Stimulated activated CD4-positive, alpha-beta T cell treated with anti-CD3 and anti-CD28 coated beads, Interleukin-12 subunit alpha, Interleukin-12 subunit beta, amount 100 ng/mL, for 4 hours (primary cell): ENCODE results near the gene EFNA3.
A peak's percentile ranks its signal among the peaks of the same experiment; 100 is the strongest.

Experiments used
- DNase-seq: peaks from one replicate; pipeline ENCODE4 v3.0.0-alpha.2; 2020

EFNA3 gene, protein sequence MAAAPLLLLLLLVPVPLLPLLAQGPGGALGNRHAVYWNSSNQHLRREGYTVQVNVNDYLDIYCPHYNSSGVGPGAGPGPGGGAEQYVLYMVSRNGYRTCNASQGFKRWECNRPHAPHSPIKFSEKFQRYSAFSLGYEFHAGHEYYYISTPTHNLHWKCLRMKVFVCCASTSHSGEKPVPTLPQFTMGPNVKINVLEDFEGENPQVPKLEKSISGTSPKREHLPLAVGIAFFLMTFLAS

DNA sequence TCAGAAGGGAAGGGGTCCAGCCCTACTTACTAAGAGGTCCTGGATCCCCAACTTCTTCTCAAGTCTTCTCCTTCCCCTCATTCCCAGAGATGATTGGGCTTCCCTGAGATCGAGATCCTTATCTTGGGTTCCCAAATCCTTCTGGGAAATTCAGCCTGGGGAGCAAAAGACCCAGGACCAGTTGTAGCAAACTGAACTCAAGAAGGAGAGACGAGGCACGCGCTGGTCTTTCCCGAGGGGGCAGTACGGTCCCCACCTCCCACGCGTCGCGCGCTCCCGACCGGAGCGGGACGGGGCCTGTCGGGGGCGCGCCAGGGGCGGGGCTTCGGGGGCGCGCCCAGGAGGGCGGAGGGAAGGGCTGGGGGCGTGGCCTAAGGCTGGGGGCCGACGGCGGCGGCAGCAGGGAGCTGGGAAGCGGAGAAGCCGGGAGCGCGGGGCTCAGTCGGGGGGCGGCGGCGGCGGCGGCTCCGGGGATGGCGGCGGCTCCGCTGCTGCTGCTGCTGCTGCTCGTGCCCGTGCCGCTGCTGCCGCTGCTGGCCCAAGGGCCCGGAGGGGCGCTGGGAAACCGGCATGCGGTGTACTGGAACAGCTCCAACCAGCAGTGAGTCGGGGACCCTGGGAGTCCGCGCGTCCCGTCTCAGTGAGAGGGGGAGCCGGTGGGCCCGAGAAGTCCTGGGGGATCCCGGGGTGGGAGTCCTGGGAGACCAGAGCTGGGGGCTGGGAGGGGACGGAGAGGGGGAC, at the start of gene EFNA3:
EFNA3 (plus strand) TSS at position 369 of the 741 bp plus-strand sequence; CDS start at position 474, 105 bp downstream.
- peak; percentile 68 for DNase-seq

DNA sequence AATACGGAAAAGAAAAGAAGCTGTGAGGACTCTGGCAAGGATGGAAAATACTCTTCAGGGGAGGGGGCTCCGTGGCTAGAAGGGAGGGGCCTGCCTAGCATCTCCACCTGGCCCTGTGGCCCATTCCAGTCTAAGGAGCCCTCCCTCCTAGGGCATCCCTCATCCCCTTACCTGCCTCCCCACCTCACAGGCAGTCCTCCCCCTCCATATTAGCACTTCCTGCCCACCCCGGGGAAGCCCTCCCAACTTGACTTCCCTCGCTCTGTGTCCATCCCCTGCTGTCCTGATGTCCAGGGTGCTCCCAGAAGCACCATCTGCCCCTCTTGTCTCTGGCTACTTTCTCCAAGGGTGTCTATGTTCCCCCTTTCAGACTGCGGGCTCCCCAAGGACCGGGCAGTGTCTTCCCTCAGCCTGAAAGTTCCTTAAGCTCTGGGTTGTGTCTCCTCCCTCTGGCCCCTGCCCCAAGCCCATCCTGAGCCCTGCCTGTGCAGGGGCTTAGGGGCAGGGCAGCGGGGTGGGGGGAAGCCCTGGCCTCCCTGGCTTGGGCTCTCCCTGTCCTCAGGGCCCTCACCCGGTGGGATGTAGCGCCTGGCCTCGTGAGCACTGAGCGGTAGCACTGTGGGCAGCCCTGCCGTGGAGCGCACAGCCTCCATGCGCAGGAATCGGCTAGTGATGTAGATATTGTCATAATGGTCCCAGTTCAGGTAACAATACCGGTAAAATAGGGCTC, 49.0 kb upstream of the EFNA3 start:
- DNase-seq, result no peak

DNA sequence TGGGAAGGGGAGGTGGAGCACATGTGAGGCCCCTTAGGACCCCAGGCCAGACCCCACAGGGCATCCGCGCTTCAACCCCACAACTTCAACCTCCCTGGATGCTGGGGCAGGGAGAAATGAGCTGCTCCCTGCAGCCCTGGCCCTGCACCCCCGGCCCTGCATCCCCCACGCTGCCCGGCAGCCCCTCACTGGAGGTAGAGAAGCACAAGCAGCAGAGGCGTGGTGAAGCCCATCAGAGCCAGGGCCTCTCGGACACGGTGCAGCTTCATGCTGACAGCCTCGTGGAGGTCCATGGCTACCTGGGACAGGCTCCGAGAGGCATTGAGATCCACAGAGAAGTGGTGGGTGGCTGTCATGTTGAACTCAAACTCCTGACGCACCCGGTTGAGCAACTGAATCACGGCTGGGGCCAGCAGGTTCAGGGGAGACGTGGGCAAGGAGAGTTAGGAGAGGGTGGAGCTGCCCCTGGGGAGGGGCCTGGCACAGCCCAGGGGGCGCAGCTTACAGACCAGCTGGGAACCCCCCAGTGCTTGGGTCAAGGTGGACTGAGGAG, 48.3 kb upstream of the EFNA3 start:
- no peak for DNase-seq

GRCh38 chr1:155030899-155031298, 47.7 kb upstream of the EFNA3 start:
- DNase-seq, result no peak

DNA sequence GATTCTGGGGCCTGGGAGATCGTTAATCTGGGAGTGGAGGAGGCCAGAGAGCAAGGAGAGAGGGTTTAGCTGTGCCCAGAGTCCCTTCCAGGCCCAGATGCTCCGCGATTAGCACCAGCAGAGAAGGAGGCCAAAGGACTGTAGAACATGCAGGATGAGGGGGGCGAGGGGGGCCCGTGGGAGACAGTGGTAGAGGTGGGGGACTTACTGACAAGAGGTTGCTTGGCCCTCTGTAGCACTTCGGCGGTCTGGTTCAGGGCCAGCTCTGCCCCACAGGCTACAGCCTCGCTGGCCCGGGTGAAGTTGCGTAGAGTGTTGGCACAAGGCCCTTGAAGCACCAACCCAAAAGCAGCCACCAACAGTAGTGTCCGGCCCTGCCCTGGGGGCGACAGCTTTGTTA, 45.8 kb upstream of the EFNA3 start:
- DNase-seq, result no peak

DNA sequence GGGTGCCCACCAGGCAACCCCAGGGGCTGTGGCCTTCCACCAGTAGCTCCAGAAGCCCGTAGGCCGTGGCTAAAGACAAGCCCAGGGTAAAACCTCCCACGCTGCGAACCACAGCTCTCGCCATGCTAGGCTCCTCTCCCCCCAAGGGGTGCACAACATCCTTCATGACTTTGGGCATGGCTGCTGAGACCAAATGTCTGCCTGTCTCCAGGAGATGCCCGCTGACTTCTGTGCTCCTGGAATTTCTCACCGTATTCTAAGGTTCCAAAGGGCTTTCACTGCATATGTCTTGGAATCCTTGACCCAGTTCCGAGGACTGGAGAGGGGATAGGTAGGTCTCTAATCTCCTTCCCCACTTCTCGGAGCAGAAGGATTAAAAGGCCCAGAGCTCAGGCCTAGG, 45.1 kb upstream of the EFNA3 start, which contains the start of the genes DCST1 and DCST2:
DCST1 (plus strand) TSS at position 301 of the 400 bp plus-strand sequence. CDS start 213 bp downstream, outside the sequence.
DCST2 (minus strand) TSS at position 258 of the 400 bp plus-strand sequence; CDS start at position 178, 80 bp downstream.
- no peak for DNase-seq

- no peak for DNase-seq
Observed at GRCh38 chr1:155034318-155035208, 44.1 kb upstream of the EFNA3 start.

- DNase-seq, result no peak
Observed at GRCh38 chr1:155035936-155036335, 42.7 kb upstream of the EFNA3 start.

DNA sequence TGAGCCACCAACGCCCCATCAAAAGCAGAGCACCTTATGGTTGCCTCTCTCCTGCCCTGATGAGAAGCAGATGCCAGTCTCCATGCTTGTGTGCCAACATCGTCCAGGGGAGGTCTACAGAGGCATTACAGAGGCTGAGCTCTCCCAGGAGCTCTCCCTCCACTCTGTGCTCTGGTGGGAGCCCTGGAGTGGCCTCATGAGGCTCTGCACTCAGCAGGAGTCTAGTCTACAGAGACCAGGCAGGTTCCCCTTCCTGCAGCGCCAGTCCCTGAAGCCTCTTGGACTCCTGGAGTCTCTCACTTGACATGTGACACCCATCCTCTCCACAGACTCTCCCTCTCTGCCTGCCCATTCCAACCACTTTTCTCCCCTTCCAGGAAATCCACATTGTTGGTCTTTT, 41.6 kb upstream of the EFNA3 start:
- no peak for DNase-seq

DNA sequence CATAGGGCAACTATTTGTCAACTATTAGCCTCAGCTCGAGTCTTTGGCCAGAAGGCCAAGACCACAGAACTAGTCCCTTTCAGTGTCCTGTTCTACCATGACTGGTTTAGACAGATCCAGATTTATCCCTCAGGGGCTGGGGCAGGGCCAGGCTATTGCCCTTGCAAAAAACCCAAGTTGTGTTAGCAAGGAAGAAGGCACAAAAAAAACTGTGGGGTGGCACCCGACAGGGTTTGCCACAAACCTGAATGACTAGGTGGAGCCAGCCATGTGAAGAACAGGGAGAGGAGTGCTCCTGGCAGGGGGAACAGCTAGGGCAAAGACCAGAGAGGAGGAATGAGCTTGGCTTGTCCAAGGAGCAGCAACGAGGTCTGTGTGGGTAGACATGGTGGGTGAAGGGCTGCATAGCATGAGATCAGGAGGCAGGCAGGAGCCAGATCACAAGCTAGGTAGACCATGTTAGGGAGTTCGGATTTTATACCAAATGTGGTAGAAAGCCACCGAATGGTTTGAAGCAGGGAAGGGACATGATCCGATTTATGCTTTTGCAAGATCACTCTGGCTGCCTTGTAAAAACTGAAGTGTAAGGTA, 40.7 kb upstream of the EFNA3 start:
- DNase-seq, result no peak

- DNase-seq, result no peak
Observed at GRCh38 chr1:155038602-155039307, 39.9 kb upstream of the EFNA3 start.

- no peak for DNase-seq
Observed at GRCh38 chr1:155039308-155039669, 39.3 kb upstream of the EFNA3 start.

GRCh38 chr1:155040358-155041093, 38.1 kb upstream of the EFNA3 start:
- DNase-seq, result no peak

DNA sequence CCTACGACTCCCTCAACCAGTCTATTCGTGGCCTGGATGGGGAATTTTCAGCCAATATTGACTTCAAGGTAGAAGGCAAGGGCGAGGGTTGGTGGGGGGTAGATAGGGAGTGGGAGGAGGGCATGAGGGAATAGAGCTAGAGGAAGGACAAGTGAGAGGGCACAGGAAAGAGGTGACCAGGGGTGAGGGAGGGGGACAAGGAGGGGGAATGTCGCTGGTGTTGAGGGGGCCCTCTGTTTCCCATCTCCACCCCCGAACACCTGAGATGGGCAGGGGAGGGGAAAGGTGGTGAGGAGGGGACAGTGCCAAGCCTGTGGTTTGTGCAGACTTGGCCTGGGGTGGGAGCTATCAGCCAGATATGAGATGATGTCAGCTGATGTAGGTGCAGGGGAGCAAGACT, 35.8 kb upstream of the EFNA3 start:
- no peak for DNase-seq

DNA sequence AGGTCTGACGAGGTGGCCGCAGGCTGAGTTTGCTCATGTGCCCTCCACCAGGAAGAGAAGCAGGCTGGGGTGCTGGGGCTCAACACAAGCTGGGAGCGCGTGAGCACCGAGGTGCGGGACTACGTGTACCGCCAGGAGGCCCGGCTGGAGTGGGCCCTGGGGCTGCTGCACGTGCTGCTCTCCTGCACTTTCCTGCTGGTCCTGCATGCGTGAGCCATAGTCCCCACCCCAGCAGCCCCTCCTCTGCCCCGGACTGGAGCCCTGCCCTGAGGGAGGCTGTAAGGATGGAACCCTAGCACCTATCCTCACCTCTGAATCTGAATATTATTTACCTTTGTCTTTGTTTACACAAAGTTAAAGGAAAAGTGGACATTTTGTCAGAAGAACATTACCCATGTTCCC, 35.3 kb upstream of the EFNA3 start:
- no peak for DNase-seq

- no peak for DNase-seq
Observed at GRCh38 chr1:155043793-155044192, 34.8 kb upstream of the EFNA3 start.

DNA sequence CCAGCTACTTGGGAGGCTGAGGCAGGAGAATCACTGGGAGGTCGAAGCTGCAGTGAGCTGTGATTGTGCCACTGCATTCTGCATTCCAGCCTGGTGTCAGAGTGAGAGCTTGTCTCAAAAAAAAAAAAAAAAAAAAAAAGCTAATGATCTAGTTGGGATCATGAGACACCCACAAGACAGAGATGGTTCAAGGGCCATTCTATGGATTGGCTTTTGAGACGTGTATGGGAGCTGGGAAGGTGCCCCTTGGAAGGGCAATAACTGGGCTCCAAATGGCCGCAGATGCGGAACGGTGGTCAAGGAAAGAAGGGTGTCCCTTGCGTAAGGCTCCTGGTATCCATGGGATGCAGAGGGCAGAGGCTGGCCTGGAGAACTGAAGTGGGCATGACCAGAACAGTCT, 34.3 kb upstream of the EFNA3 start:
- no peak for DNase-seq

DNA sequence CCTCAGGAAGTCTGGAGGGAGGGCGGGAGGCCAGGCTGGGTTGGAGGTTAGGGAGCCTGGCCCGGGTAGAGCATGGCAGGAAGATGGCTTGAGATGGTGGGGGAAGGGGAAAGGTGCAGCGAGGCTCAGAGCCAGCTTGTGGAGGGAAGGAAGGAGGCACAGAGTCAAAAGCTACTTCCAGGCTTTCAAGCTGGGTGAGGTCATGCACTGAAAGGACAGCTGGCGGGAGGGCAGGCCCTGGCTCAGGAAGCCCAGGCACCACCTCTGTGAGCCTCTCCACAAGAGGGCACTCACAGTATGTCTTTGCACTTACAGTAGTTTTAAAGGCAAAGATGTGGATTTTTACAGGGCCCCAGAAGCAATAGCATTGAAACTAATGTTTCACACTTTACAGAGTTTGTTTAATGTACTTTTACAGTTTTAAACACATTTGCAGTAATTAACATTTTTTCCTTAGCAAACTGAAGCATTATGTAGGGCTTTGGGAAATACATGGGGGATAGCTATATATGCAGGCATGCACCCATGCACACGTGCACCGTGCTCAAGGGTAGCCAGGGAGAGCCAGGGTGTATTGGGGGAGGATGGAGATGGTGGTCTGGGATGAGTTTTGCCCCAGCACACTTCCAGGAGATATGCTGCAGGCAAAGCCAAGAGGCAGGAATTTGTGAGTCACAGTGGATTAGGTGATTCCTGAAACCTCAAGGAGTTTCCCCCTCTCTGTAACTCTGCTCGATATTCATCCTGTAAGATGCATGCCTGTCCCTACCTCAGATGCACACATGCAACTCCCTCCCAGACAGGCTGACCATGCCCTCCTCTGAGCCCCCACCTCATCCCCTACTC, 33.6 kb upstream of the EFNA3 start:
- DNase-seq, result peak; percentile 46
